ENCODE measurements around the gene DNAL1.

DNA sequence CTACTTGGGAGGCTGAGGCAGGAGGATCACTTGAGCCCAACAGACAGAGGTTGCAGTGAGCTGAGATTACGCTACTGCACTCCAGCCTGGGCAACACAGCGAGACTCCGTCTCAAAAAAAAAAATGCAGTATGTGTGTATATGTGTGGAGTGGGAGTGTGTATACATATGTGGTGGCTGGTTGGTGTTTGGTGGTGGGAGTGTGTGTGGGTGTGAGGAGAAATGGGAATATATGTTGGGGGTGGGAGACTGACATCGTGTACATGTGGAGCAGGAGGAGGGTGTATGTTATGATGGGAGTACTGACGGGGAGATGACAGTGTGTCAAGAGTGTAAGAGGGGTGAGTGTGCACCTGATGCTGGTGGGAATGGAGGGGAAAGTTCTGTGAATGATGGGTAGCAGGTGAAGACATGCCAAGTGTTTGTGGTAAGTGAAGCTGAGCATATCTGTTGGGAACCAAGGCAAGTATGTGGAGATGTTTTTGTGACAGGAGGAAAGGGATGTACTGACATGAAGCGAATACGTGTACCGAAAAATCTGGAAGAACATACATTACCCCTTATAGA, 65.2 kb downstream of the DNAL1 start:
- TF ChIP-seq, protein P1, sequence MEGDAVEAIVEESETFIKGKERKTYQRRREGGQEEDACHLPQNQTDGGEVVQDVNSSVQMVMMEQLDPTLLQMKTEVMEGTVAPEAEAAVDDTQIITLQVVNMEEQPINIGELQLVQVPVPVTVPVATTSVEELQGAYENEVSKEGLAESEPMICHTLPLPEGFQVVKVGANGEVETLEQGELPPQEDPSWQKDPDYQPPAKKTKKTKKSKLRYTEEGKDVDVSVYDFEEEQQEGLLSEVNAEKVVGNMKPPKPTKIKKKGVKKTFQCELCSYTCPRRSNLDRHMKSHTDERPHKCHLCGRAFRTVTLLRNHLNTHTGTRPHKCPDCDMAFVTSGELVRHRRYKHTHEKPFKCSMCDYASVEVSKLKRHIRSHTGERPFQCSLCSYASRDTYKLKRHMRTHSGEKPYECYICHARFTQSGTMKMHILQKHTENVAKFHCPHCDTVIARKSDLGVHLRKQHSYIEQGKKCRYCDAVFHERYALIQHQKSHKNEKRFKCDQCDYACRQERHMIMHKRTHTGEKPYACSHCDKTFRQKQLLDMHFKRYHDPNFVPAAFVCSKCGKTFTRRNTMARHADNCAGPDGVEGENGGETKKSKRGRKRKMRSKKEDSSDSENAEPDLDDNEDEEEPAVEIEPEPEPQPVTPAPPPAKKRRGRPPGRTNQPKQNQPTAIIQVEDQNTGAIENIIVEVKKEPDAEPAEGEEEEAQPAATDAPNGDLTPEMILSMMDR (conservative IDR thresholded peaks at IDR 0.05), result no peak
- no peak for TF ChIP-seq EZH2 (IDR thresholded peaks at IDR 0.05; ENCODE audit: low read depth)

All from PC-9 (cell line).